Mesenteric fat pad (tissue), 1 donor: ENCODE measurements around the gene ARHGAP44. TPM values are rescaled to one million over a fixed set of nuclear protein-coding genes. Genes with fewer than 3 reads are reported as not detected.
"Not testable (repeated sequence)": the region's sequence is repeated elsewhere in the genome, so short reads cannot be mapped to it uniquely, and the experiment has no call there.

ENCODE experiments used
- DNase-seq: peaks from one replicate; pipeline ENCODE4 v3.0.0-alpha.2; 2020; ENCODE audit warnings: low spot score
- total RNA-seq: library from RNA; stranded (reverse); fragmentation: NEBNext Ultra II Directional; extraction: Animal tissue kit (Norgen Biotek cat#: 25700); gene quantifications from one replicate; pipeline ENCODE4 v1.2.1, GENCODE V29; 2021
- donor health status: DM: yes; HTN: yes; CAD: no.

Gene ARHGAP44
- total RNA-seq, 1 donor from 2014 or later, result 4.1 TPM

GRCh38 chr17:12815642-12816141 is 26.4 kb downstream of the ARHGAP44 start:
- no peak for DNase-seq

GRCh38 chr17:12821376-12821940 is 32.2 kb downstream of the ARHGAP44 start:
- no peak for DNase-seq

- DNase-seq, result no peak
Observed at GRCh38 chr17:12826431-12826830, 37.1 kb downstream of the ARHGAP44 start.

- no peak for DNase-seq
Observed at GRCh38 chr17:12830777-12831247, 41.5 kb downstream of the ARHGAP44 start.

GRCh38 chr17:12831839-12832238 is 42.5 kb downstream of the ARHGAP44 start:
- no peak for DNase-seq

- DNase-seq, result no peak
Observed at GRCh38 chr17:12839042-12839441, 49.7 kb downstream of the ARHGAP44 start.

- DNase-seq, result no peak
Observed at GRCh38 chr17:12842936-12843335, 53.6 kb downstream of the ARHGAP44 start.

- no peak for DNase-seq
Observed at GRCh38 chr17:12850996-12851395, 61.7 kb downstream of the ARHGAP44 start.

- DNase-seq, result no peak
Observed at GRCh38 chr17:12851901-12852435, 62.7 kb downstream of the ARHGAP44 start.

- no peak for DNase-seq
Observed at GRCh38 chr17:12853921-12854320, 64.6 kb downstream of the ARHGAP44 start.

- DNase-seq, result no peak
Observed at GRCh38 chr17:12856416-12856815, 67.1 kb downstream of the ARHGAP44 start.

- DNase-seq, result no peak
Observed at GRCh38 chr17:12857592-12857991, 68.3 kb downstream of the ARHGAP44 start.

GRCh38 chr17:12859520-12859919 is 70.2 kb downstream of the ARHGAP44 start:
- DNase-seq, result no peak

- no peak for DNase-seq
Observed at GRCh38 chr17:12865769-12866168, 76.5 kb downstream of the ARHGAP44 start.

GRCh38 chr17:12866244-12866643 is 76.9 kb downstream of the ARHGAP44 start:
- no peak for DNase-seq

GRCh38 chr17:12867726-12868125 is 78.4 kb downstream of the ARHGAP44 start:
- DNase-seq, result no peak

- not testable (repeated sequence) for DNase-seq
Observed at GRCh38 chr17:12873415-12874125, 84.3 kb downstream of the ARHGAP44 start.

GRCh38 chr17:12877953-12878669 is 88.8 kb downstream of the ARHGAP44 start:
- DNase-seq, result no peak

GRCh38 chr17:12879096-12879495 is 89.8 kb downstream of the ARHGAP44 start:
- not testable (repeated sequence) for DNase-seq

- DNase-seq, result no peak
Observed at GRCh38 chr17:12883472-12883871, 94.2 kb downstream of the ARHGAP44 start.

GRCh38 chr17:12887088-12887487 is 97.8 kb downstream of the ARHGAP44 start:
- no peak for DNase-seq
